ENCODE measurements around the gene SVEP1. TPM values are rescaled to one million over a fixed set of nuclear protein-coding genes. Genes with fewer than 3 reads are reported as not detected.

The SVEP1 gene
- total and polyA plus RNA-seq, 2 experiments from 2014 or later = 0.18 to 0.63 TPM

DNA sequence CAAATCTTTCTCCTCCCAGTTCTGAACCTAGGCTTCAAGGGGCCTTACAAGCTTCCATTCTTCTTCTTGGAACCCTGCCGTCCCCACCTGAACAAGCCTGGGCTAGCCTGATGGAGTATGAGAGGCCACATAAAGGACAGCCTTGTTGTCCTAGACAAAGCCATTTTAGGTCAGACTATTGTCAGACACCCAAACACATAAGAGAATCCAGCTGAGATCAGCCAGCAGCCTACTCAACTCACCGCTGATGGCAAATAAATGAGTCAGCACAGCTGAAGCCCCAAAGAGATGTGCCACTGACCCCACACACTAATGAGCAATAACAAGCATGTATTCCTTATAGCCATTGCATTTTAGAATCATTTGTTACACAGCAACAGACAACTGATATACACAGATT is 33.8 kb downstream of the SVEP1 start (continued):
- TF ChIP-seq, protein P1, sequence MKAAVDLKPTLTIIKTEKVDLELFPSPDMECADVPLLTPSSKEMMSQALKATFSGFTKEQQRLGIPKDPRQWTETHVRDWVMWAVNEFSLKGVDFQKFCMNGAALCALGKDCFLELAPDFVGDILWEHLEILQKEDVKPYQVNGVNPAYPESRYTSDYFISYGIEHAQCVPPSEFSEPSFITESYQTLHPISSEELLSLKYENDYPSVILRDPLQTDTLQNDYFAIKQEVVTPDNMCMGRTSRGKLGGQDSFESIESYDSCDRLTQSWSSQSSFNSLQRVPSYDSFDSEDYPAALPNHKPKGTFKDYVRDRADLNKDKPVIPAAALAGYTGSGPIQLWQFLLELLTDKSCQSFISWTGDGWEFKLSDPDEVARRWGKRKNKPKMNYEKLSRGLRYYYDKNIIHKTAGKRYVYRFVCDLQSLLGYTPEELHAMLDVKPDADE (IDR thresholded peaks at IDR 0.05) = no peak
- no peak for TF ChIP-seq ZNF331 (CRISPR knock-in tag; IDR thresholded peaks at IDR 0.05; ENCODE audit: low read depth)
- TF ChIP-seq, protein P2, sequence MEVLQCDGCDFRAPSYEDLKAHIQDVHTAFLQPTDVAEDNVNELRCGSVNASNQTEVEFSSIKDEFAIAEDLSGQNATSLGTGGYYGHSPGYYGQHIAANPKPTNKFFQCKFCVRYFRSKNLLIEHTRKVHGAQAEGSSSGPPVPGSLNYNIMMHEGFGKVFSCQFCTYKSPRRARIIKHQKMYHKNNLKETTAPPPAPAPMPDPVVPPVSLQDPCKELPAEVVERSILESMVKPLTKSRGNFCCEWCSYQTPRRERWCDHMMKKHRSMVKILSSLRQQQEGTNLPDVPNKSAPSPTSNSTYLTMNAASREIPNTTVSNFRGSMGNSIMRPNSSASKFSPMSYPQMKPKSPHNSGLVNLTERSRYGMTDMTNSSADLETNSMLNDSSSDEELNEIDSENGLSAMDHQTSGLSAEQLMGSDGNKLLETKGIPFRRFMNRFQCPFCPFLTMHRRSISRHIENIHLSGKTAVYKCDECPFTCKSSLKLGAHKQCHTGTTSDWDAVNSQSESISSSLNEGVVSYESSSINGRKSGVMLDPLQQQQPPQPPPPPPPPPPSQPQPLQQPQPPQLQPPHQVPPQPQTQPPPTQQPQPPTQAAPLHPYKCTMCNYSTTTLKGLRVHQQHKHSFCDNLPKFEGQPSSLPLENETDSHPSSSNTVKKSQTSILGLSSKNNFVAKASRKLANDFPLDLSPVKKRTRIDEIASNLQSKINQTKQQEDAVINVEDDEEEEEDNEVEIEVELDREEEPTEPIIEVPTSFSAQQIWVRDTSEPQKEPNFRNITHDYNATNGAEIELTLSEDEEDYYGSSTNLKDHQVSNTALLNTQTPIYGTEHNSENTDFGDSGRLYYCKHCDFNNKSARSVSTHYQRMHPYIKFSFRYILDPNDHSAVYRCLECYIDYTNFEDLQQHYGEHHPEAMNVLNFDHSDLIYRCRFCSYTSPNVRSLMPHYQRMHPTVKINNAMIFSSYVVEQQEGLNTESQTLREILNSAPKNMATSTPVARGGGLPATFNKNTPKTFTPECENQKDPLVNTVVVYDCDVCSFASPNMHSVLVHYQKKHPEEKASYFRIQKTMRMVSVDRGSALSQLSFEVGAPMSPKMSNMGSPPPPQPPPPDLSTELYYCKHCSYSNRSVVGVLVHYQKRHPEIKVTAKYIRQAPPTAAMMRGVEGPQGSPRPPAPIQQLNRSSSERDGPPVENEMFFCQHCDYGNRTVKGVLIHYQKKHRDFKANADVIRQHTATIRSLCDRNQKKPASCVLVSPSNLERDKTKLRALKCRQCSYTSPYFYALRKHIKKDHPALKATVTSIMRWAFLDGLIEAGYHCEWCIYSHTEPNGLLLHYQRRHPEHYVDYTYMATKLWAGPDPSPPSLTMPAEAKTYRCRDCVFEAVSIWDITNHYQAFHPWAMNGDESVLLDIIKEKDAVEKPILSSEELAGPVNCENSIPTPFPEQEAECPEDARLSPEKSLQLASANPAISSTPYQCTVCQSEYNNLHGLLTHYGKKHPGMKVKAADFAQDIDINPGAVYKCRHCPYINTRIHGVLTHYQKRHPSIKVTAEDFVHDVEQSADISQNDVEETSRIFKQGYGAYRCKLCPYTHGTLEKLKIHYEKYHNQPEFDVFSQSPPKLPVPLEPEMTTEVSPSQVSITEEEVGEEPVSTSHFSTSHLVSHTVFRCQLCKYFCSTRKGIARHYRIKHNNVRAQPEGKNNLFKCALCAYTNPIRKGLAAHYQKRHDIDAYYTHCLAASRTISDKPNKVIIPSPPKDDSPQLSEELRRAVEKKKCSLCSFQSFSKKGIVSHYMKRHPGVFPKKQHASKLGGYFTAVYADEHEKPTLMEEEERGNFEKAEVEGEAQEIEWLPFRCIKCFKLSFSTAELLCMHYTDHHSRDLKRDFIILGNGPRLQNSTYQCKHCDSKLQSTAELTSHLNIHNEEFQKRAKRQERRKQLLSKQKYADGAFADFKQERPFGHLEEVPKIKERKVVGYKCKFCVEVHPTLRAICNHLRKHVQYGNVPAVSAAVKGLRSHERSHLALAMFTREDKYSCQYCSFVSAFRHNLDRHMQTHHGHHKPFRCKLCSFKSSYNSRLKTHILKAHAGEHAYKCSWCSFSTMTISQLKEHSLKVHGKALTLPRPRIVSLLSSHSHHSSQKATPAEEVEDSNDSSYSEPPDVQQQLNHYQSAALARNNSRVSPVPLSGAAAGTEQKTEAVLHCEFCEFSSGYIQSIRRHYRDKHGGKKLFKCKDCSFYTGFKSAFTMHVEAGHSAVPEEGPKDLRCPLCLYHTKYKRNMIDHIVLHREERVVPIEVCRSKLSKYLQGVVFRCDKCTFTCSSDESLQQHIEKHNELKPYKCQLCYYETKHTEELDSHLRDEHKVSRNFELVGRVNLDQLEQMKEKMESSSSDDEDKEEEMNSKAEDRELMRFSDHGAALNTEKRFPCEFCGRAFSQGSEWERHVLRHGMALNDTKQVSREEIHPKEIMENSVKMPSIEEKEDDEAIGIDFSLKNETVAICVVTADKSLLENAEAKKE (CRISPR knock-in tag; IDR thresholded peaks at IDR 0.05) = no peak

DNA sequence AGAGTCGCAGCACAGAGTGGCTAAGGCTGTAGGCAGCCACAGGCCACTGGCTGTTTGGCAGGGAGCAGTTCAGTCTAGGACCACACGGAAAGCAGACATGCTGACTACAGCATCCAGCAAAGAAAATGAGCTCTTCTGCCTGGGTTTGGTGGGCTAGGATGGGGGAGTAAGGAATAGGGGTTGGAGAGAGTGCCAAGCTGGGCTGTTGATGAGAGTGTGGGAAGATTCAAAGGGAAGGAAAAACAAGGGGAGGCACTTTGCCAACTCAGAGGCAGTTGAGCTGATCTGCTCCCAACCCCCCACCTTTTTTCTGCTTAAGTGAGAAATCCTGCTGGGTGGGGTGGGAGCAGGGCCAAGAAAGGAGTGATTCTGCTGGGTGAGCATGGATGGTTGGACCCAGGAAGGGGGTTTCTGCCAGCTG is 35.9 kb downstream of the SVEP1 start:
- Mint-ChIP-seq H3K27ac (no peak overlapping the region), H3K4me3 (no peak overlapping the region), H3K4me1 (no peaks in the 10 kb centered on the region), H3K36me3 (ENCODE audit: low read depth) (no peaks in the 10 kb centered on the region), H3K27me3 (ENCODE audit: insufficient read depth, low read depth, poor library complexity) (no peaks in the 10 kb centered on the region), H3K9me3 (no peaks in the 10 kb centered on the region)
- Histone ChIP-seq H3K27me3 (ENCODE audit: insufficient read depth) (no peaks in the 10 kb centered on the region), H4K20me1 (replicated peaks; ENCODE audit: insufficient read depth) (no peaks in the 10 kb centered on the region), H3K4me2 (no peak overlapping the region; the same call in 1 of the 2 replicates), H3K36me3 (ENCODE audit: insufficient read depth) (no peaks in the 10 kb centered on the region), H3K9me2 (ENCODE audit: insufficient read depth) (0 out of 2 replicates have a peak, but pooled peaks cover 9% of the 10 kb centered on the region), H3K4me1 (ENCODE audit: insufficient read depth) (peaks cover 10% of the 10 kb centered on the region; the same call in 1 of the 2 replicates), H2AFZ (peak overlapping the region; percentile 95), H3K4me3 (no peak overlapping the region), H3F3A (replicated peaks; ENCODE audit: low read depth) (no peaks in the 10 kb centered on the region), H3K79me2 (replicated peaks; ENCODE audit: insufficient read depth) (no peaks in the 10 kb centered on the region), H3K27ac (ENCODE audit: low read depth) (no peak overlapping the region)
- DNase-seq (ENCODE audit: low spot score) = peak; percentile 13
- peak; percentile 83 for ATAC-seq
- TF ChIP-seq JUNB (IDR thresholded peaks at IDR 0.05; ENCODE audit: unreplicated experiment) = no peak
- no peak for TF ChIP-seq CREB1 (CRISPR knock-in tag; IDR thresholded peaks at IDR 0.05; ENCODE audit: low read depth)
- TF ChIP-seq EZH2phosphoT487 (IDR thresholded peaks at IDR 0.05; ENCODE audit: unreplicated experiment) = no peak
- TF ChIP-seq, protein P2 (CRISPR knock-in tag; IDR thresholded peaks at IDR 0.05) = no peak
- no peak for TF ChIP-seq ZNF331 (CRISPR knock-in tag; IDR thresholded peaks at IDR 0.05; ENCODE audit: low read depth)
